Neuronal stem cell (in vitro differentiated cells): Measurements from ENCODE around the gene ARHGAP33.

Source experiments
- DNase-seq: peaks from one replicate; pipeline ENCODE4 v3.0.0-alpha.2; 2013; ENCODE audit warnings: low spot score
- H2AFZ ChIP-seq: one replicate; pipeline ENCODE4 v1.6.1; 2013; ENCODE audit warnings: mild to moderate bottlenecking, low read length, inconsistent platforms
- H2AK5ac ChIP-seq: 2 replicates; pipeline ENCODE4 v1.6.1; 2013; ENCODE audit warnings: low read depth, mild to moderate bottlenecking, inconsistent platforms, low read length, moderate library complexity, mixed read lengths
- H2BK120ac ChIP-seq: 2 replicates; pipeline ENCODE4 v1.6.1; 2013; ENCODE audit warnings: low read depth, mild to moderate bottlenecking, inconsistent platforms, low read length, moderate library complexity, mixed read lengths
- H2BK12ac ChIP-seq: one replicate; pipeline ENCODE4 v1.6.1; 2013; ENCODE audit warnings: low read length, inconsistent platforms
- H2BK15ac ChIP-seq: 2 replicates; pipeline ENCODE4 v1.6.1; 2013; ENCODE audit warnings: mild to moderate bottlenecking, low read length, inconsistent platforms, mixed read lengths
- H2BK5ac ChIP-seq: one replicate; pipeline ENCODE4 v1.6.1; 2013; ENCODE audit warnings: inconsistent platforms, mild to moderate bottlenecking, low read length, moderate library complexity
- H3K14ac ChIP-seq: one replicate; pipeline ENCODE4 v1.6.1; 2013; ENCODE audit warnings: low read length, inconsistent platforms
- H3K18ac ChIP-seq: 2 replicates; pipeline ENCODE4 v1.6.1; 2013; ENCODE audit warnings: low read length, inconsistent platforms
- H3K23ac ChIP-seq: 2 replicates; pipeline ENCODE4 v1.6.1; 2013; ENCODE audit warnings: low read depth, mild to moderate bottlenecking, mixed read lengths, low read length, inconsistent platforms; ENCODE audit not compliant: poor library complexity
- H3K27ac ChIP-seq: replicated peaks from 3 replicates; pipeline ENCODE4 v1.5.1; 2013; ENCODE audit warnings: low read length, inconsistent platforms
- H3K27me3 ChIP-seq, 3 experiments: 2 replicates each; pipeline ENCODE4 v1.6.1; 2013; ENCODE audit warnings: low read length in 3 of 3, mild to moderate bottlenecking in 2 of 3, inconsistent platforms in 1 of 3, low read depth in 1 of 3, mixed read lengths in 1 of 3, moderate library complexity in 1 of 3; ENCODE audit not compliant: control insufficient read depth in 3 of 3, insufficient read depth in 3 of 3
- H3K36me3 ChIP-seq, 2 donors: replicated peaks in 1 of 2; 2 replicates each; pipeline ENCODE4 v1.6.1; 2013; ENCODE audit warnings: low read length in 2 of 2; ENCODE audit not compliant: control insufficient read depth in 2 of 2, insufficient read depth in 2 of 2
- H3K4ac ChIP-seq: 2 replicates; pipeline ENCODE4 v1.6.1; 2013; ENCODE audit warnings: inconsistent platforms, mild to moderate bottlenecking, low read length, moderate library complexity
- H3K4me1 ChIP-seq, 2 donors: 1 replicate in 1 of 2; 2 replicates in 1 of 2; pipeline ENCODE4 v1.6.1; 2013; ENCODE audit warnings: low read length in 2 of 2, low read depth in 1 of 2; ENCODE audit not compliant: control insufficient read depth in 2 of 2, insufficient read depth in 1 of 2
- H3K4me2 ChIP-seq: one replicate; pipeline ENCODE4 v1.6.1; 2013; ENCODE audit warnings: mild to moderate bottlenecking, low read length, inconsistent platforms; ENCODE audit not compliant: insufficient read depth, poor library complexity, severe bottlenecking
- H3K4me3 ChIP-seq, 2 donors: 2 replicates each; pipeline ENCODE4 v1.5.1; 2013; ENCODE audit warnings: low read length in 2 of 2, mild to moderate bottlenecking in 2 of 2, inconsistent platforms in 1 of 2, moderate library complexity in 1 of 2
- H3K79me1 ChIP-seq: one replicate; pipeline ENCODE4 v1.6.1; 2013; ENCODE audit warnings: low read depth, mild to moderate bottlenecking, inconsistent platforms, low read length, moderate library complexity
- H3K9ac ChIP-seq: one replicate; pipeline ENCODE4 v1.6.1; 2013; ENCODE audit warnings: mild to moderate bottlenecking, low read depth, low read length, inconsistent platforms; ENCODE audit not compliant: poor library complexity
- H3K9me3 ChIP-seq, 2 donors: replicated peaks in 1 of 2; 2 replicates each; pipeline versions ENCODE3 to v1.6.1; 2013; ENCODE audit warnings: low read length in 2 of 2, mild to moderate bottlenecking in 2 of 2, inconsistent platforms in 1 of 2, low read depth in 1 of 2, mixed read lengths in 1 of 2, moderate library complexity in 1 of 2; ENCODE audit not compliant: control insufficient read depth in 2 of 2, insufficient read depth in 1 of 2
- H4K8ac ChIP-seq: one replicate; pipeline ENCODE4 v1.6.1; 2013; ENCODE audit warnings: low read depth, mild to moderate bottlenecking, inconsistent platforms, low read length, moderate library complexity
- H4K91ac ChIP-seq: one replicate; pipeline ENCODE4 v1.6.1; 2013; ENCODE audit warnings: low read length, low read depth, mild to moderate bottlenecking, inconsistent platforms; ENCODE audit not compliant: poor library complexity
- WGBS, 2 donors: extraction: QIAGEN DNeasy Blood & Tissue Kit; methylation state at CpG; one replicate each; pipeline ENCODE4 v1.1.7; 2013; ENCODE audit warnings: missing lambda C conversion rate in 2 of 2, mixed read lengths in 1 of 2; ENCODE audit not compliant: insufficient read length in 2 of 2, insufficient replicate concordance in 1 of 2; ENCODE audit errors: extremely low coverage in 2 of 2; 5-methylcytosine and 5-hydroxymethylcytosine counted together

Gene ARHGAP33

GRCh38 chr19:35777961-35778360 lies 2.6 kb downstream of the ARHGAP33 start:
- Histone ChIP-seq H3K4ac (no peak overlapping the region), H3K4me3 (no peak overlapping the region), H2BK5ac (no peak overlapping the region), H3K14ac (no peak overlapping the region), H3K79me1 (peaks cover 2% of the 10 kb centered on the region), H3K23ac (peak overlapping the region; percentile 48), H3K4me1 (peaks cover 19 to 21% of the 10 kb centered on the region in 2 donors), H3K9me3 (no peaks in the 10 kb centered on the region), H2AK5ac (no peak overlapping the region), H3K27me3 (no peaks in the 10 kb centered on the region), H4K8ac (peak overlapping the region; percentile 45), H2BK12ac (no peak overlapping the region), H3K18ac (no peak overlapping the region), H3K4me2 (no peak overlapping the region), H3K9ac (peak overlapping the region; percentile 50), H2BK120ac (no peak overlapping the region), H2BK15ac (no peak overlapping the region), H3K27ac (no peak overlapping the region), H3K36me3 (peaks cover 27 to 59% of the 10 kb centered on the region in 2 donors), H2AFZ (no peak overlapping the region), H4K91ac (no peak overlapping the region)
- no peak for DNase-seq
- no CpG with 5 or more reads among the region's 7 CpGs for WGBS, 2 donors

- no peak overlapping the region for H3K27ac ChIP-seq
- DNase-seq: no peak
- no peak overlapping the region for H2AFZ ChIP-seq
- H4K8ac ChIP-seq: no peak overlapping the region
- no peak overlapping the region for H4K91ac ChIP-seq
- peaks cover 28 to 68% of the 10 kb centered on the region in 2 donors for H3K36me3 ChIP-seq
- H3K4me2 ChIP-seq: no peak overlapping the region
- H3K14ac ChIP-seq: no peak overlapping the region
- H3K18ac ChIP-seq: no peak overlapping the region
- H3K4me3 ChIP-seq: peak overlapping the region in 1 of 2 donors; percentile 12
- H3K9me3 ChIP-seq: no peaks in the 10 kb centered on the region
- no peak overlapping the region for H3K4ac ChIP-seq
- peaks cover 2% of the 10 kb centered on the region for H3K79me1 ChIP-seq
- H3K23ac ChIP-seq: no peak overlapping the region
- no peak overlapping the region for H2BK5ac ChIP-seq
- H3K9ac ChIP-seq: no peak overlapping the region
- no peak overlapping the region for H2BK15ac ChIP-seq
- no peak overlapping the region for H2AK5ac ChIP-seq
- no CpG with 5 or more reads among the region's 8 CpGs for WGBS, 2 donors
- no peak overlapping the region for H2BK12ac ChIP-seq
- no peak overlapping the region for H2BK120ac ChIP-seq
- H3K27me3 ChIP-seq: no peaks in the 10 kb centered on the region
- H3K4me1 ChIP-seq: peaks cover 19 to 25% of the 10 kb centered on the region in 2 donors
These were observed 3.7 kb downstream of the ARHGAP33 start for GRCh38 chr19:35779033-35779432.

- peaks cover 2% of the 10 kb centered on the region for H3K79me1 ChIP-seq
- H3K36me3 ChIP-seq: peaks cover 28 to 74% of the 10 kb centered on the region in 2 donors
These were observed 4.7 kb downstream of the ARHGAP33 start for GRCh38 chr19:35780058-35780457.

GRCh38 chr19:35780717-35781116 lies 5.4 kb downstream of the ARHGAP33 start:
- no peak overlapping the region for H3K14ac ChIP-seq
- no peak for DNase-seq
- H3K36me3 ChIP-seq: peaks cover 28 to 80% of the 10 kb centered on the region in 2 donors
- no peak overlapping the region for H3K9ac ChIP-seq
- no peak overlapping the region for H3K4me3 ChIP-seq
- no peaks in the 10 kb centered on the region for H3K9me3 ChIP-seq
- H2BK12ac ChIP-seq: no peak overlapping the region
- H3K27me3 ChIP-seq: no peaks in the 10 kb centered on the region
- no peak overlapping the region for H4K8ac ChIP-seq
- no peak overlapping the region for H3K27ac ChIP-seq
- H2AFZ ChIP-seq: no peak overlapping the region
- H3K18ac ChIP-seq: no peak overlapping the region
- peaks cover 13 to 27% of the 10 kb centered on the region in 2 donors for H3K4me1 ChIP-seq
- H2BK15ac ChIP-seq: no peak overlapping the region
- H2AK5ac ChIP-seq: no peak overlapping the region
- no peak overlapping the region for H3K4me2 ChIP-seq
- WGBS, 2 donors: no CpG with 5 or more reads among the region's 20 CpGs
- no peak overlapping the region for H2BK120ac ChIP-seq
- no peak overlapping the region for H4K91ac ChIP-seq
- H2BK5ac ChIP-seq: no peak overlapping the region
- no peak overlapping the region for H3K4ac ChIP-seq
- peaks cover 2% of the 10 kb centered on the region for H3K79me1 ChIP-seq
- H3K23ac ChIP-seq: no peak overlapping the region

More at GRCh38 chr19:35780058-35780457, 4.7 kb downstream of the ARHGAP33 start:
- no peak overlapping the region for H3K4ac ChIP-seq
- peaks cover 13 to 27% of the 10 kb centered on the region in 2 donors for H3K4me1 ChIP-seq
- no peaks in the 10 kb centered on the region for H3K9me3 ChIP-seq
- no peak overlapping the region for H3K4me2 ChIP-seq
- DNase-seq: no peak
- no peak overlapping the region for H2BK5ac ChIP-seq
- no peak overlapping the region for H3K18ac ChIP-seq
- no peak overlapping the region for H2AFZ ChIP-seq
- H3K9ac ChIP-seq: no peak overlapping the region
- no peak overlapping the region for H3K14ac ChIP-seq
- H3K23ac ChIP-seq: no peak overlapping the region
- H4K8ac ChIP-seq: no peak overlapping the region
- no peak overlapping the region for H3K27ac ChIP-seq
- H3K27me3 ChIP-seq: no peaks in the 10 kb centered on the region
- no peak overlapping the region for H2BK120ac ChIP-seq
- H2BK15ac ChIP-seq: no peak overlapping the region
- no peak overlapping the region for H2AK5ac ChIP-seq
- no CpG with 5 or more reads among the region's 16 CpGs for WGBS, 2 donors
- H2BK12ac ChIP-seq: peak overlapping the region; percentile 41
- H4K91ac ChIP-seq: no peak overlapping the region
- H3K4me3 ChIP-seq: no peak overlapping the region
